PC-9 (cell line): Measurements from ENCODE around the gene TTC23.

Experiments
- EZH2 ChIP-seq: fragments of 200-600 bp; sonication (generic); IDR thresholded peaks from 2 replicates; pipeline ENCODE4 v1.8.0; 2017; ENCODE audit warnings: antibody characterized with exemption, low read depth
- TF ChIP-seq, protein P1 (sequence below): fragments of 200-600 bp; sonication (generic); conservative IDR thresholded peaks from 2 replicates; pipeline ENCODE4 v1.6.1; 2017; ENCODE audit warnings: mixed run types, antibody characterized with exemption, mild to moderate bottlenecking, moderate library complexity

- TF ChIP-seq, protein P1, sequence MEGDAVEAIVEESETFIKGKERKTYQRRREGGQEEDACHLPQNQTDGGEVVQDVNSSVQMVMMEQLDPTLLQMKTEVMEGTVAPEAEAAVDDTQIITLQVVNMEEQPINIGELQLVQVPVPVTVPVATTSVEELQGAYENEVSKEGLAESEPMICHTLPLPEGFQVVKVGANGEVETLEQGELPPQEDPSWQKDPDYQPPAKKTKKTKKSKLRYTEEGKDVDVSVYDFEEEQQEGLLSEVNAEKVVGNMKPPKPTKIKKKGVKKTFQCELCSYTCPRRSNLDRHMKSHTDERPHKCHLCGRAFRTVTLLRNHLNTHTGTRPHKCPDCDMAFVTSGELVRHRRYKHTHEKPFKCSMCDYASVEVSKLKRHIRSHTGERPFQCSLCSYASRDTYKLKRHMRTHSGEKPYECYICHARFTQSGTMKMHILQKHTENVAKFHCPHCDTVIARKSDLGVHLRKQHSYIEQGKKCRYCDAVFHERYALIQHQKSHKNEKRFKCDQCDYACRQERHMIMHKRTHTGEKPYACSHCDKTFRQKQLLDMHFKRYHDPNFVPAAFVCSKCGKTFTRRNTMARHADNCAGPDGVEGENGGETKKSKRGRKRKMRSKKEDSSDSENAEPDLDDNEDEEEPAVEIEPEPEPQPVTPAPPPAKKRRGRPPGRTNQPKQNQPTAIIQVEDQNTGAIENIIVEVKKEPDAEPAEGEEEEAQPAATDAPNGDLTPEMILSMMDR = no peak
- no peak for TF ChIP-seq EZH2
Measured at GRCh38 chr15:99105514-99106341, 143.7 kb downstream of the TTC23 start.
